Measurements from ENCODE around the gene ACOT6. TPM values are rescaled to one million over a fixed set of nuclear protein-coding genes. Genes with fewer than 3 reads are reported as not detected.

Gene ACOT6
- total and polyA plus RNA-seq, 4 donors = not detected

DNA sequence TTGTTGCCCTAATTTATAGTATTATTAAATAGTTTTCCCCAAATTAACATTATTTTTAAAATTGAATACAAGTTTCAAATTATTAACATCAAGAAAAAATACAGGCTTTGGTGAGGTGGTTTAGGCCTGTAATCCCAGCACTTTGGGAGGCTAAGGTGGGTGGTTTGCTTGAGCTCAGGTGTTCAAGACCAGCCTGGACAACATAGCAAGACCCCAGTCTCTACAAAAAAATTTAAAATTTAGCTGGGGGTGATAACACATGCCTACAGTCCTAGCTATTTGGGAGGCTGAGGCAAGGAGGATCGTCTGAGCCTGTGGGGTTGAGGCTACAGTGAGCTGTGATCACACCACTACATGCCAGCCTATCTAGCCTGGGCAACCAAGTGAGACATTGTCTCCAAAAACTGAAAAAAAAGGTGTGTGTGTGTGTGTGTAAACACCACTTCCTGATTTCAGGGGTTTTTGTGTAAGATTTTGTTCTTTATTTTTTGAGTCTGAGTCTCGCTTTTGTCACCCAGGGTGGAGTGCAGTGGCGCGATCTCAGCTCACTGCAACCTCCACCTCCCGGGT, 28.6 kb downstream of the ACOT6 start:
- peaks cover 0 to 5% (median 0%) of the 10 kb centered on the region in 3 donors for H3K27me3 ChIP-seq (ENCODE audit: control insufficient read depth in 3 of 3, insufficient read depth in 3 of 3, low read length in 2 of 3)
- no peak overlapping the region for H3K9ac ChIP-seq (ENCODE audit: insufficient read depth in 1 of 2, low read length in 2 of 2)
- peaks cover 0 to 14% (median 3%) of the 10 kb centered on the region in 5 donors for H3K4me1 ChIP-seq (ENCODE audit: control insufficient read depth in 5 of 5, insufficient read depth in 5 of 5, low read length in 5 of 5)
- no peaks in the 10 kb centered on the region for H3K36me3 ChIP-seq (ENCODE audit: control insufficient read depth in 4 of 4, insufficient read depth in 4 of 4, low read length in 4 of 4)
- TF ChIP-seq CTCF (IDR thresholded peaks at IDR 0.05; ENCODE audit: control extremely low read depth, extremely low read depth) = no peak
- DNase-seq (no peak), ATAC-seq (ENCODE audit: insufficient read depth, low FRiP score) (no peak)
- H3K9me3 ChIP-seq (ENCODE audit: control insufficient read depth in 4 of 4, insufficient read depth in 3 of 4, low read length in 3 of 4) = no peaks in the 10 kb centered on the region
- H3K4me3 ChIP-seq = no peak overlapping the region
- 80 to 87% methylated on average over 5 of the region's 5 CpGs for WGBS, 2 donors
- H3K27ac ChIP-seq (ENCODE audit: low read depth in 1 of 2, low read length in 1 of 2) = no peak overlapping the region

GRCh38 chr14:73644531-73645247, 32.4 kb downstream of the ACOT6 start, which contains the start of gene DNAL1:
TSS of gene DNAL1 (plus strand) at chr14:73644986. CDS start at chr14:73645040, 54 bp downstream.
- peaks cover 0 to 14% (median 3%) of the 10 kb centered on the region in 5 donors for H3K4me1 ChIP-seq (ENCODE audit: control insufficient read depth in 5 of 5, insufficient read depth in 5 of 5, low read length in 5 of 5)
- ATAC-seq (ENCODE audit: insufficient read depth, low FRiP score) (peak; percentile 99), DNase-seq (peak; percentile 95 to 96 (median 96))
- no peaks in the 10 kb centered on the region for H3K9me3 ChIP-seq (ENCODE audit: control insufficient read depth in 4 of 4, insufficient read depth in 3 of 4, low read length in 3 of 4)
- 0 to 1% methylated on average over 42 to 43 of the region's 43 CpGs for WGBS, 2 donors
- H3K4me3 ChIP-seq = peak within 1 kb of the TSS; percentile 72
- no peaks in the 10 kb centered on the region for H3K36me3 ChIP-seq (ENCODE audit: control insufficient read depth in 4 of 4, insufficient read depth in 4 of 4, low read length in 4 of 4)
- peak within 1 kb of the TSS; percentile 78 to 91 for H3K27ac ChIP-seq (ENCODE audit: low read depth in 1 of 2, low read length in 1 of 2)
- no peaks in the 10 kb centered on the region for H3K27me3 ChIP-seq (ENCODE audit: control insufficient read depth in 3 of 3, insufficient read depth in 3 of 3, low read length in 2 of 3)
- TF ChIP-seq CTCF (IDR thresholded peaks at IDR 0.05; ENCODE audit: control extremely low read depth, extremely low read depth) = no peak
- peak within 1 kb of the TSS; percentile 53 to 88 for H3K9ac ChIP-seq (ENCODE audit: insufficient read depth in 1 of 2, low read length in 2 of 2)

DNA sequence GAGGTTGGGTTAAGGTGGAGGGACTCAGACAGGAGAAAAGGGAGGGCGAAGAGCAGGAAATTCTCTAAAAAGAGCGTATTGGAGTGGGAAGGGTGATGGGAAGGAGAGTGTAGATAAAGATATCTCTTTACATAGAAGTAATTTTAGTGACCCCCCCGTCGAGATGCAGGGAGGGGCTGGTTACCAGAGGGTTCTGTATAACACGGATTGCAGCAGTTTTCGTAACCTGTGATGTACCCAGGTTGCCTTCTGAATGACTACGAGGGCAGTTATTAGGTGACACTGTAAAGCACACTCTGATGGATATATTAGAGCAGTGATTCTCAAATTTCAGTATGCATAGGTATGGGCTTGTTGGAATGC, 32.9 kb downstream of the ACOT6 start:
- ATAC-seq (ENCODE audit: insufficient read depth, low FRiP score) = no peak
- peak overlapping the region; percentile 72 for H3K4me3 ChIP-seq
- H3K9ac ChIP-seq (ENCODE audit: insufficient read depth in 1 of 2, low read length in 2 of 2) = peak overlapping the region; percentile 53 to 86
- DNase-seq = peak in 1 of 3 donors; percentile 3
- H3K4me1 ChIP-seq (ENCODE audit: control insufficient read depth in 5 of 5, insufficient read depth in 5 of 5, low read length in 5 of 5) = peaks cover 0 to 14% (median 3%) of the 10 kb centered on the region in 5 donors
- no peaks in the 10 kb centered on the region for H3K9me3 ChIP-seq (ENCODE audit: control insufficient read depth in 4 of 4, insufficient read depth in 3 of 4, low read length in 3 of 4)
- WGBS, 2 donors = 6 to 9% methylated on average over 7 of the region's 7 CpGs
- H3K36me3 ChIP-seq (ENCODE audit: control insufficient read depth in 4 of 4, insufficient read depth in 4 of 4, low read length in 4 of 4) = no peaks in the 10 kb centered on the region
- TF ChIP-seq CTCF (IDR thresholded peaks at IDR 0.05; ENCODE audit: control extremely low read depth, extremely low read depth) = no peak
- peak overlapping the region in 1 of 2 donors; percentile 78 for H3K27ac ChIP-seq (ENCODE audit: low read depth in 1 of 2, low read length in 1 of 2)
- H3K27me3 ChIP-seq (ENCODE audit: control insufficient read depth in 3 of 3, insufficient read depth in 3 of 3, low read length in 2 of 3) = no peaks in the 10 kb centered on the region
